Measurements from ENCODE around the gene CDKL2.

Gene CDKL2

GRCh38 chr4:75639124-75639695, 8.9 kb upstream of the CDKL2 start:
- no peak for DNase-seq

DNA sequence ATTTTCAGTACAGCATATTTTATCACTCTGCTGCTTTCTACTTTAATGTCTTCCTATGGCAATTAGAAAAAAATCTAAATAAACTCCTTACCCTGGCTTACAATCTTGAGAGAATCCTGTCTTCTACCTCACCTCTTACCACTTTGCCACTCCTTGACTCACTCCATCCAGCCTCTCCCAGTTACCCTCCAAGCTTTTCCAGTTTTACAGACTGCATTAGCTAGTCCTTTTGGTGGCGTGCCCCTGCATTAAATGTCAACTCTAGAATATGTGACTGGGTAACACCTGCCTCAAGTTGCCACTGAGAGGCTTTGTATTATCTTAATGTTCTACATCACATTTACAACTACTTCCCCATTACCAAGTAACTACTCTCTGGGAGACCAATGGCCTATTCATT, 7.5 kb upstream of the CDKL2 start:
- DNase-seq, result no peak

- DNase-seq, result no peak
Measured at GRCh38 chr4:75637176-75637575, 6.8 kb upstream of the CDKL2 start.

GRCh38 chr4:75634951-75635350, 4.6 kb upstream of the CDKL2 start:
- no peak for DNase-seq

GRCh38 chr4:75634281-75634680, 4.0 kb upstream of the CDKL2 start:
- DNase-seq, result no peak

DNA sequence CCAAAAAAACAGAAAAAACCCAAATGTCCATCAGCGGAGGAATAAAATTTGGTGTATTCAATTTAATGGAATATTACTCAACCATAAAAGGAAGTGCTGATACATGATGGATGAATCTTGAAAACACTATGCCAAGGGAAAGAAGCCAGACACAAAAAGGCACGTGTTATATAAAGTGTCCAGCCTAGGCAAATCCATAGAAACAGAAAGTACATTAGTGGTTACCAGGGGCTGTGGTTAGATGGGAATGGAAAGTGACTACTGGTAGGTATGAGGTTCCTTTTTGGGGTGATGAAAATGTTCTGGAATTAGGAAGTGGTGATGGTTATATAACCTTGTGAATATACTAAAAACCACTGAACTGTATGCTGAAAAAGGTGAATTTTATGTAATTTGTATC, 3.5 kb upstream of the CDKL2 start:
- DNase-seq, result no peak

DNA sequence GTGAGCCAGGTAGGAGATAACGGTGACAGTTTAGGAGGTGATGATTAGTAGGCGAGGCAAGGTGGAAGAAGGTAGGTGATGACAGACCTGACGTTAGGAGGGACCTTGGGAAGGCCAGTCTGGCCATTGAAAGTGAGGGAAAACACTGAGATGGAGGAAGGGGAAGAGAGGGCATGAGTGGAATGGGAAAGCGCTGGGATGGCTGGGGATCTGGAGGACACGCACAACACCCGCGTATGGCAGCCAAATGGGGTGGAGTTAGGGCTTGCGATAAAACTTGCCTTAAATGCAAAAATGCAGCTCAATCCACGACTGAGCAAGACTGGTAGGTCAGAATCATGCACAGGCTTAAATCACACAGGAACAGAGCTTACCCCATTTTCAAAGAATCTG, 605 bp upstream of the CDKL2 start:
- DNase-seq, result no peak

DNA sequence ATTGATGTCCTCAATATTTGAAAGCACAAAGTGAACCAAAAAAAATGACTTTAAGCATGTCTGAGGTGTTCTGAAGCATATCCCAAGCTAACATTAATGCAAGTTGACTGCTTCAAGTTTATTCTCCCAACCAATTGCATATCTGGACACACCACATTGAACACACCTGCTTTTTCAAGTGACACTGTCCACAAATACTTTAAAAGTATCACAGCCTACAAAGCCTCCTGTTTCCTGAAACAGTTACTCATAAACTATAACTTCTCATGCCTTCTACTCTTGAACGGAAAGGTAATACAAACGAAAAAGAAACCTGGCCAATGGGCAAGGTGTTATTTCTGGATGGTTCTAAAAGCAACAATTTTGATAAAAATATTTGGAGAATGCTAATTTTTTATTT, 1.1 kb downstream of the CDKL2 start:
- DNase-seq, result no peak

DNA sequence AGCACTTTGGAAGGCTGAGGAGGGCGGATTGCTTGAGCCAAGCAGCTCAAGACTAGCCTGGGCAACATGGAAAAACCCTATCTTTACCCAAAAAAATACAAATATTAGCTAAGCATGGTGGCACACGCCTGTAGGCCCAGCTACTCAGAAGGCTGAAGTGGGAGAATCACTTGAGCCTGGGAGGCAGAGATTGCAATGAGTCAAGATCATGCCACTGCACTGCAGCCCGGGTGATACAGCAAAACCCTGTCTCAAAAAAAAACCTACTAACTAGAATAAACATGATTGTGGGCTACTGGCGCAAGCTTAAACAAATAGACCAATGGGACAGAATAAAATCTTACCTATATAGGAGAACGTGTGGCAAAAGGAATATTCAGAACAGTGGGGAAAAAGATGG, 7.3 kb downstream of the CDKL2 start:
- DNase-seq, result no peak

DNA sequence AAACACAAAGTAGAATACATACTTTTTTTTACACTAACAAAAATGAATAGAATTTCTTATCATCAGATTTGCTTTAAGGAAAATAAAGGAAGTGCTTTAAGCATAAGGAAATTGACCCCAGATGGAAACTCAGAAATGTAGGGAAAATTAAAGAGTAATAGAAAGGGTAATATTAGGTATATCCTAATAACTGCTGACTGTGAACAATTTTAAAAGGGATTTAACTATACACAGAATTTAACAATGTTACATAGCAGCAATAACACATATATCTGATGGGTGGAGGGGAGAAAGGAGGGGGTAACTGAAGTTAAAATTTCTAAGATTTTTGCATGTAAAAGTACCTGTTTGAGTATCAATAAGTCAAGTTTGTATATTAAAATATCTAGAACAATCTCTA, 8.6 kb downstream of the CDKL2 start:
- DNase-seq, result no peak

GRCh38 chr4:75612306-75612705, 18.0 kb downstream of the CDKL2 start:
- no peak for DNase-seq

GRCh38 chr4:75605928-75606327, 24.4 kb downstream of the CDKL2 start:
- DNase-seq, result no peak

DNA sequence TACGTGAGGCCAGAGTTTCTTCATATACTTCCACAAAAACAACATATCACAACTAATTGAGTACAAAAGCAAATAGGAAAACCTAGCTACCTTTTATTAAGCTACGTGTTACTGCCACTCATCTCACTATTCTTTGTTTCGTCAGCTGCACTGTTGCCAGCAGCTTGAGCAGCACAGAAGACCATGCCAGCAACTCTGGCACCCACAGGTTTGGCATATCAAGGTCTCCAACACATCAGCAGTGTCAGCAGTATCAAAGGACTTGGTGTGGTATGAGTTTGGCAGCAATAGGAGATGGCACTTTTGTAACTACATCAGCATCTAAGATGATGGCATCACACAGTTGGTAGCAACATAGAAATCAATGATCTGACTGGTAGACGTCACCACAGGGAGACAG, 30.7 kb downstream of the CDKL2 start:
- DNase-seq, result no peak

DNA sequence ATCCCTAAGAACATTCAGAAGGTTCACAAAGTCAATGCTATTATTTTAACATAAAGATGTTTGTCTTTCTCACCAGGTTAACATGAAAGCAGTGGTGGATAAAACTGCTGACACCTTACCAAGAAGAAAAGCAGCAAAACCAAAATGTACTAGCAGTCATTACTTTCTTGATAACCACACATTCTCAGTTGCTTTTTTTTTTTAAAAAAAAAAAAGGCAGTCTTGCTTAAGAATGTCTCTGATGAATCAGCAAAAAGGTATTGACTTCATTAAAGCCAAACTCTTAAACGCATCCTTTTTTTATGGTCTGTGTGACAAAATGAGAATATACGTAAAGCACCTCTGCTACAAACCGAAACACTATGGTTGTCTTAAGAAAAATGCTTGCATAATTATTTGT, 31.9 kb downstream of the CDKL2 start:
- no peak for DNase-seq

DNA sequence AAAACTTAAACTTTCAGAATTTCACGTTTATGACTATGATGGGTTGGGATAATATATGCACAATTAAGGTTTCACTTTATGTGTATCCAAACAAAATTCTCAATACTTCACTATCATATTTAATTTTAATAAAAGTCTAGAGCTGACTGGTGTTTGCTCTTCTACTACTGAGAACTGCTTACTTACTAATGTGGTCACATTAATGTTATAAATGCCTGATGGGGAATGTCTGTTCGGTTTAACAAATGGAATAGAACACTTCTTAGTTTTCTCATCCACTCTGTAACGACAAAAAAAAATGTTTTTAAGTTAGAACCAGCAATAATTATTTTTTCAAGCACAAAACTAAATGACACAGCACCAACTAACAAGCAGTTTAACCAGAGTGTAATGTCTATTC, 34.3 kb downstream of the CDKL2 start:
- no peak for DNase-seq

DNA sequence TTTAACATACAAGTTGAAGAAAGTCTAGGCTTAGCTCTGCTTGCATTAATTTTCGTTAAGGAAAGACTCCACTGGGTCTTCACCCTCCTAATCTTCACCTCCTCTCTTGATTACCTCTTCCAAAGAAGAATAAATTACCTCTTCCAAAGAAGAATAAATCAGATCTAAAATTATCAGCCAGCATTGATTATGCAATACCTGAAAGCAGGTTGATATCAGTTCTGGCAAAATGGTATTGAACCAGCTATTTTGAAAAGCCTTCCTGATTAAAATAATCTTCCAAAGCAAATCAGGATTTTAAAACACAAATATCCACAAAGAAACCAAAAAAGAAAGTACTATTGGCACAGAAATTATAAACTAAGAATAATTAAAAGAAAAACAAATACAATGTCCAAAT, 36.9 kb downstream of the CDKL2 start:
- no peak for DNase-seq

- no peak for DNase-seq
Measured at GRCh38 chr4:75584067-75584466, 46.3 kb downstream of the CDKL2 start.

DNA sequence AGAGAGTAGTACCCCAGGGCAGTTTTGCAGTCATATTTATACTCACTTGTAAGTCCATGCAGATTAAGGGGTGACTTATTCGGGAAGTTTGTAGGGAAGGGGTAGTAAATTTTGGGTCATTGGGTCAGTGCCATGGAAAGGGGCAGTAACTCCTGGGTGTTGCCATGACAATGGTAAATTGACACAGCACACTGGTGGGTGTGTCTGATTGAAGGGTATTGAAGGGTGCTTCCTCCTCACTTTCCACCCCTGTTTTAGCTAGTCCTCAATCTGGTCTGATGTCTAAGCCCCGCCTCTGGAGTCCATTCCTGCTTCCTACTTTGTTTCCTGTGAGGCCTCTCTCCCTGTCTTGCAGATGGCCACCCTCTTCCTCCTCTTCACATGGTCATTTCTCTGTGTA, 62.6 kb downstream of the CDKL2 start:
- DNase-seq, result no peak

GRCh38 chr4:75566911-75567310, 63.4 kb downstream of the CDKL2 start:
- DNase-seq, result no peak

DNA sequence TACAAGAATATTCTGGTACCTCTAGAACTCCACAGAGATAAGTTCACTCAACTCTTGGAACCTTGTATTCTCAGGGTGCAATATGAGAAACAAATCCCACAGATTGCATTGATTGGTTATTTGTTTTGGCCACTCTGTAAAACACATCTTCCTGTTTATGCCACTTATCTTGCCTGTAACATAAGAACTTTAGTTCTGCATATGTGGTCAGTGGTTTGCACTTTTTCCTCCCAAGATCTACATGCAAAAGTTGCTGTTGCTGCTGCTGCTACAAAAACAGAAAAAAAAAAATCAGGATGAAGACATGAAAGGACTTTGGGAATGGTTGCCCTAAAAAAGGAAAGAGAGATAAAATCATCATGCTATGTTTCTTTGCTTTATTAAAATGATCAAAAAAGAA, 64.8 kb downstream of the CDKL2 start:
- no peak for DNase-seq

DNA sequence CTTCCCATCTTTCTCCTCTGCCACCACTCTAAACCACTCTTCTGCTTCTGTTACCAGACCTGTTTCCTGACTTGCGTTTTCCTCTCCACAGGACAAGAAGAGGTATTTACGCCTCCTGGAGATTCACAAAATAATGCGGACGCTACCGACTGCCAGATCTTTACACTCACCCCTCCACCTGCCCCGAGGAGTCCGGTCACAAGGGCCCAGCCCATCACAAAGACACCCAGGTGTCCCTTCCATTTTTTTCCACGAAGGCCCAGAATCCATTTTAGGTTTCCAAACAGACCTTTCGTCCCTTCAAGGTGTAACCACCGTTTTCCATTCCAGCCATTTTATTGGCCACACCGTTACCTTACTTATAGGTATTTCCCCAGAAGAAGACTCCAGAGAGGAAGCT, 66.3 kb downstream of the CDKL2 start:
- no peak for DNase-seq

- no peak for DNase-seq
Measured at GRCh38 chr4:75561789-75562188, 68.5 kb downstream of the CDKL2 start.

- no peak for DNase-seq
Measured at GRCh38 chr4:75557696-75558095, 72.6 kb downstream of the CDKL2 start.

DNA sequence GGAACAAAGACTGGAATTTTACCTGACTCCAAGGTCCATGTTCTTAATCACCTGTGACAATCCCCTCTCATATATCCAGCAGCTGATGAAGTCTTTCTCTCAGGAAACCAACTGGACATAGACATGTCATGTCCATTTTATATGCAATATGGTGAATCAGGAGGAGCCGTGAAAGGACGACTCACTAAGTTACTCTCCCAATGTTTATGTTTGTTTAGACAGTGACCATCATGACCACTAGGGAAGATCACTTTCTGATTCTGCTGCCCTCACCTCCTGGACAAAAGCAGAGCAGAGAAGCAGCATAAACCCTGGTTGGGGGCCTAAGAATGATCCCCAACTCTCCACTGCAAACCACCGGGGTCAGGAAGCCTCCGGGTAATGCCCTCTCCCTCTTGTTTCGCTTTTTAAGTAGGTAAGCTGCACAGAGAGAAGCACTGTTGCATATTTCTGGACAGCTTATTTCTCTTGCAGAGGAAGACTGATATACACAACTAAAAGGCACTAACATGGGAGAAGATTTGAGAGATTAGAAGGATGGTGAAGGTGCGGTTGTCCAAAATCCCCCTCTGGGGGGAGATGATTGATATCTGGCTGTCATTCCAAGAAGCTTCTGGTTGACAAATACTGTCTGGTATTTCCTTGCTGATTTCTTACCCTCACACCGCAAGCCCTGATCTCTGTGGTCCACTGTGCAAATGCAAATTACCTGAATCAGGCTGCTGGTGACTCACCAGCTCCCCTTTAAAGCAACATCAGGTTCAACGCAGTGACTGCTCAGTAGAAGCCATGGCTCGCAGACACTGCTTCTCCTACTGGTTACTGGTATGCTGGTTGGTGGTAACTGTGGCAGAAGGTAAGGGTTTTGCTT, 74.8 kb downstream of the CDKL2 start, which contains the start of gene ODAPH:
Gene ODAPH, plus strand, starts transcription at position 773 of the 871 bp plus-strand sequence. Its CDS starts 17 bp downstream, at position 790.
- DNase-seq, result no peak

- DNase-seq, result no peak
Measured at GRCh38 chr4:75552452-75552851, 77.9 kb downstream of the CDKL2 start.

All from GOT3 (cell line).